ENCODE measurements around the gene LPAR3.
A peak's percentile ranks its signal among the peaks of the same experiment; 100 is the strongest.

The LPAR3 gene

DNA sequence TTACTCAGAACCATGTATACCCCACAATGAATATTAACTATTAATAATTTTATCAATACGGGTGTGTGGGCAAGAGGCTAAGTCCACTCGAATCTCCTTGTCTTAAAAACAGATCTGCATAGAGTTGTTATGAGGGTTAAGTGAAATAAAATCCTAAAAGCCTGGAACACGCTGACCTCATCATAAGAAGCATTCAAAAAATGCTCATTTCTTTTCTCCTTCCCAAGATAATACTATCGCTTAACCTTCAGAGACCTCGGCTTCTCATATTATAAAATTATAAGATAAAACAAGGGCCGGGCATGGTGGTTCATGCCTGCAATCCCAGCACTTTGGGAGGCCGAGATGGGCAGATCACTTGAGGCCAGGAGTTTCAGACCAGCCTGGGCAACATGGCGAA, 35.1 kb downstream of the LPAR3 start:
- DNase-seq (ENCODE audit: low read depth), result no peak

DNA sequence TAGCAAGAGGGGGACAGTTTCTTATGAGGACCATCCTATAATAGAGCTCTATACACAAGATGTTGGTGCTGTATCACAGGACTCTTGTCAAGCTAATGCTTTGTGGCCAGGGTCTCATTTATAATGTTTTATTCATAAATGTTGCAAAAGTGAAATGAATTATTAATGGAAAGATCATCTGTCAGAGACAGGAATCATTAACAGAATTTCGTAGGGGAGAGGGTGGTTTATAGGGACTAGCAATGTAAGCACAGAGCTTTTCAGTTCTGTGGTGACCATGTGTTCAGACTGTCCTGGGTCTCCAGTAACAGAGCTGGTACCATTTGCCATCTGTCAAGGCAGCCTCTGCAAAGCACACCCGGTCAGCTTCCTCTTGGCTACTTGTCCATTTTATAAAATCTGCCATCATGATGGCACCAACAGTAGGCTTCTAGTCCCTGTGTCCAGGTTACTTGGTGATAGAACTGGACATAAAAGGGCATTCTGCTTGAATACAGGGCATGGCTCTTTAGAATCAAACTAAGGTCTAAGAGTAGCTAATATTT, 36.2 kb downstream of the LPAR3 start:
- no peak for DNase-seq (ENCODE audit: low read depth)

DNA sequence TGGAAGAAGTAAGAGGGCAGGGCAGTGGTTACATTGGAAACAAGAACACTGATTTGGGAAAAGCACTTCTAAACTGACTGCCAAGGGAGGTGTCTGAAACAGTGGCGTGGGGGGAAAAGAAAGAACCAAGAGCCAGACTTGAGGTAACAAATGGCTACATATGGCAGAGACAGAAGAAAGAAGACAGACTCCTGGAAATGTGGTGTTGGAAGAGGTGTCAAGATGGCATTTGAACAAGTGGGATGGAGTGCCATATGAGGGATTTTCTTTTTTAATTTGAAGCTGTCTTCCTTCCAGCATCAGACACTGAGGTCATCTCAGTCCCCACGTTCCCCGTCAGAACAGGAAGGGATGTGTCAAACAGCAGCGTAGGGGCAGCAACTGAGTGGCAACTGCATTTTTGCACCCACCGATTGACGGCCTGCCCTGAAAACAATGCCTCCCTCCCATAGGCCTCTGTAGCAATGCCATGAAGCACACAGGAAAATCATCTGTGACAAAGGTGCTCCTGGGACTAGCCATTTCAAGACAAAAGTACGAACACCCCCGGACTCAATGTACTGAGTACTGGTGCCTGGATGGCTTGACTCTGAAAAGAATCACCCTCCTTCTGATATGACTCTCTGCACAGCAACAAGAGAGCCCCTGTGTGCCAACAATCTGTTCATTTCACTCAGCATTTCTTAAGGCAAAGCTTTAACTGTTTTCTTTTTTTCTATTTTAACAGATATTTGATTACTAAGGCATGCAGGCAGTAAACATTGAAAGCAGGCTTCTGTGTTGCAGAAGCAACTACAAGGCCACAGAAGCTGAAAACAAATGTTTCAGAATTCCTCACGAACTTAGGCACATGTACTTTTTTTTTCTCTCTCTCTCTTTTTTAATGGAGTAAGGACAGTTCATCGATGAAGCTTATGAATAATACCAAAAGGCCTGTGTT, 37.0 kb downstream of the LPAR3 start:
- DNase-seq (ENCODE audit: low read depth), result no peak

DNA sequence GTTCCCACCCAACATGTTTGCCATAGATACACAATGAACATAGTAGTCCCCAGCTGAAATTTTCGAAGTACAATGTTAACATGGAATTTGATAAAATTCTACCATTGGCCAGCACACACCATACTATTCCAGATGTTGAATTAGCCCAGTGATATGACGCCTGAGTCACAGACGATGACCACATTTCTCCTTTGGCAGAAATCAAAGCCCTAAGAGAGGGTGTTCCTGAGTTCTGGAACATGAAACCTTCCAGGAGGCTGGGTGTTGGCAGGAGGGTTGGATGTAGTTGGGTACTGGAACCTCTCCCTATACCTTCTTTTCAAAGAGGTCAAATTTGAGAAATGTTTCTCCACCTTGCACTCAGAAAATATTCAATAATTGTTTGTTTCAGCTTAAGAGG, 37.8 kb downstream of the LPAR3 start:
- DNase-seq (ENCODE audit: low read depth), result peak; percentile 39

DNA sequence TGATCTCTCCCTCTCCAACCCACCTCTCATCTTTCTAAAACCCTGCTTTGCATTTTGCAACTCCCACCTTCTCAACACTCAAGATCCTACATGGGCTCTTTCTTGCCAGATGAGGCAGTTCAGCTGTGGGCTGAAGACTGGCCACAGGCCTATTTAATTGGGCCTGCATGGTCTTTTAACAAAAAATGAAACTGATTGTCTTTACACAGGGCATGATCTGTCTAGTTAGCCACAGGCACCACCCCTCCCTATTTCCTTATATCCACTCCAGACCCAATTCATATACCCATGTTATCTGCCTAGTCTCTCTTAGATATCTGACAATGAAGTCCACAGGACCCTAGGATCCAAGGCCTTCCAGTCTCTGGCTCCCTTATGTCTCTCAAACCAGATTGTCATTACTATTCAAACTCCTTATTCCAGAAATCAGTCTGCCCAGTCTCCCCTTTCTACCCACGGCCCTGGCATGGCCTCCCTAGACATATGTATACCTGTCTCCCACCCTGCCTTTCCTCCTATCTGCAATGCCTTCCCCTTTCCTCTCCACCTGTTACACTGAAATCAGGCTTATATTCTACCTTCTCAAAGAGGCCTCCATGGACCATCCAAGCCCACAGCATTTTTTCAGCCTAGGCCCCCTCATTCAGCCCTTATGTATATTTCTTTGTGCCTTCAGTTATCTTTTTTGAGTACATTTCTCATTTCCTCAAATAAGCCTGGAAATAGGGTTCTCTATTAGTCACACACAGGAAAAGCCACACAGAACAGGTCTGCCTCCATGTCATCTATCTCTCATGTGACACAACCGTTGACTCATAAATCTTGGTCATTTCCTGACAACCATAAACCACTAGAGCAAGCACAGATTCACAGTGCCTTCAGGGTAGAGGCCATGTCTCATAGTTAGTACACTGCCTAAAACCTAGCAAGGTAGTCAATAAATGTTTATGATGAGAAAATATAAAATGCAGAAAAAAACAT, 39.0 kb downstream of the LPAR3 start:
- peak; percentile 68 for DNase-seq (ENCODE audit: low read depth)

DNA sequence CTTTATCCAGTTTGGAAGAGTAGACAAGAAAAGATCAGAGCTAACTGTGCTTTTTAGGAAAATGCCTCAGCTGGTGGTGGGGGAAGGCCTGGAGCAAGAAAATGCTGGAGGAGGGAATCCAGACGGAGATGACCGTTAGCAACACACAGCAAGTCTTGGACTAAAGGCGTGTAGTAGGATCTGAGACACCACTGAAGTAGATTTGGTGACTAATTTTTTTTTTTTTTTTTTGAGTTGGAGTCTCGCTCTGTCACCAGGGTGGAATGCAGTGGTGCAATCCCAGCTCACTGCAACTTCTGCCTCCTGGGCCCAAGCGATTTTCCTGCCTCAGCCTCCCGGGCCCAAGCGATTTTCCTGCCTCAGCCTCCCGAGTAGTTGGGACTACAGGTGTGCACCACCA, 41.2 kb downstream of the LPAR3 start:
- peak; percentile 86 for DNase-seq (ENCODE audit: low read depth)

DNA sequence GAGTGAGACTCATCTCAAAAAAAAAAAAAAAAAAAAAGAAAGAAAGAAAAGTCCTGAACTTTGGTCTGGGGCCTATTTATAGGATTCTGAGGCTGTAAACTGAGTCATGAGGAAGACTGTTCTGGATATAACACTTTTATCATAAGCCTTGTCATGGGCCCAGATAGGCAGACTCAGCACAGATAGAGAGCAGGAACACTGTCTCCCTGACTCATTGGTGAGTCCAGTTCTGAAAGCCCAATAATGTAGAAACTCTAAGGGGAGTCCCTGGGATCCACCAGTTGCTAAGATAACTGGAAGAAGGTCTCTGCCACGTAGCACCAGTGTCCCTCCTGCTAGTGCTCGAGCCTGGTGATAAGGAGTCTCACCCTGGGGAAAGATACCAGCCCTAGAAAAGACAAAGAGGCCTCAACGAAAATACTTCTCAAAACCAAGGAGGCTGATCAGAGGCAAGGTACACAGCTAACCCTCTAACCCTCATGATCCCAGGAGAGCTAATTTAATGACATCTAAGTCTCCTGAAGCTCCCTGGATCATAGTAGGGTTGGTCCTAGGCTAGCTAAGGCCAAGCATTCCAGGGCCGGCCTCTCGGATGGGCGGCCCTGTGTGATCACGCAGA, 43.5 kb downstream of the LPAR3 start:
- no peak for DNase-seq (ENCODE audit: low read depth)

DNA sequence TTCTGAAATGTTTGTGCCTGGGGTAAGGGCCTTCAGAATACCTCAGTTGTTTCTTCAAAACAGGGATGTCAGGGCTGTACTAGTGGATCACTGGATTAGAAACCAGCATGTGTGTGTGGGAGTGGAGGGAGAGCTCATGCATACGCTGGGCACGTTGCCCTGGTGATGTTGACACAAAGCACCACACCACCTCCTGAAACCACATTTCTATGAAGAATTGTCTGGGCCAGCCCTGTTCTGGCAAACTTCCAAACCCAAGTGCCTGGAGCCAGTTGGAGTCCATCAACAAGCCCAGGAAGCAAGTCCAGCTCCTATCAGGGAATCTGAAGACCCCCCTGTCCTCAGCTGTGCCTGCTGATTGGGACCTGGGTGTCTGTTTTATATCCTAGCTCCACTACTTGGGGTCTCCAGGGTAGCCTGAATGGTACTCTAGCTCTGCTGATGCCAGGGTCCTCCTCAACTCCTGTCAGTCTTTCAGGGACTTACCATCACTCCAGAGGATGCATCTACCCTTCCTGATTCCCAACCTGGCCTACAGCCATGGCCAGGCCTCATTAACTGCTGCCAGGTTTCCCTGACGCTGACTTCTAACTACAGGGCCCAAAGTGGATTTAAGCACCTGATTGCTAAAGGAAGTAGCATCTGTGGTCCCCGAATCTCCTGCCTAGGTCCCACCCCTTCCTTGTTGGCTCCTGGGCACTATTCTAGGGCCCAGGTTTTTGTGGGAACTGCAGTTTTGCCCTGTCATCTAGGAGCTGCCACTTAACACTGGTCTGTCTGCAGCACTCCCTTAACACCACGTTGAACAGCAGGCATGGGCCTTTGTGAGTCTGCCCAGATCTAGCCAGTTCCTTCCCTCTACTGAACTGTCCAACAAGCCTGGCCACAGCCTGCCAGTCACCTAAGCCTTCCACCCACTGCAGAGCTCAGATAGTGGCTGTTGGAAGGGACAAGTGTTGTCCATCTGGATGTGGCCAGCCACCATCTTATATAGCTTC, 45.5 kb downstream of the LPAR3 start:
- DNase-seq (ENCODE audit: low read depth), result peak; percentile 96

DNA sequence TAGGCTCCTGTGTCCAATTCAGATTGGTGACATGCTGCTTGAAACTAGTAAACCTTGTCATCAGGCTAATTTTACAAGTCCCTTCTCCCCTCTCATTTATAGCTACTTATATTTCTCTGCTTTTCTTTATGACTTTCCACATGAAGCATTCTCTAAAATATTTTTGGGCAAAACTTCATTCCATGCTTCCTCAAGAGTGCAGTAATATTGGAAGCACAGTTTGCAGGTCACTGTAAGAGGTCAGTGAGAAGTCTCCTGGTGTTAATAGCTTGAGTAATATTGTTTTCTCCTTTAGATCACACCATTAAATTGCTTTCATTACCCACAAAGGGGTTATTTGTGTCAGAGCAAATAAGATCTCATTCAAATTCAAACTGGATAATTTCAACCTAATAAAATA, 46.6 kb downstream of the LPAR3 start:
- no peak for DNase-seq (ENCODE audit: low read depth)

DNA sequence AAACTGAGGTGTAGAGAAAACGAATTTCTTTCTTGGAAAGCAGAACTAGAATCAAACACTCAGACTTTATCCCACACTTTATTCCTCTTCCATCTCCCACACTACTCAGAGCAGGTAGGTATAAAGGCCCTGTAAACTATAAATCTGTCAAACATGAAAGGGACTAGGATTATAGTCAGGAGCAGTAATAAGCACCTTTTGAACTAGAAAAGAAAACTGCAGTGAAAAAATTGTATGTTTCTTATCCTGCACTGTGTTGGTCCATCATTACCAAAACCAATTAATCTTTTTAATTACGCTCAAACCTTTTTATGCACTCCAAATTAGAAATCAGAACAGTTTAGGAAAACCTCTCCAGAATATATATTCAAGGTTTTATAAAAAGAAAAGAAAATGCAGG, 47.6 kb downstream of the LPAR3 start:
- DNase-seq (ENCODE audit: low read depth), result no peak

DNA sequence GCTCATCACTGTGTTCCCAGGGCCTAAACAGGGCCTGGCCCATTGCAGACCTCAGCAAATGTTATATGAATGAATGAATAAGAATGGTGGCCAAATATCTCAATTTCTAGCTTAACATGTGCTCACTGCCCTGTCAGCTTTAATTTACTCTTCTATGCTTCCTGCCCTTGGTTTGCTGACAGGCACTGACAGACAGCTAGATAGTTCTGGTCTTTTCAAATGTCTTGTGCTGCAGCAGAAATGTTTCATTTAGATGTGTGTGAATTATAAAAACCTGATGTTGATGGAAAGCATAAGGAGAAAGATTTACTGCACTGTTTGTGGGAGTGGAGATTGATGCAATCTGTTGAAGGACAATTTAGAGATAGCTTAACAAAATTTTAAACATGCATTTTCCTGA, 48.9 kb downstream of the LPAR3 start:
- DNase-seq (ENCODE audit: low read depth), result no peak

DNA sequence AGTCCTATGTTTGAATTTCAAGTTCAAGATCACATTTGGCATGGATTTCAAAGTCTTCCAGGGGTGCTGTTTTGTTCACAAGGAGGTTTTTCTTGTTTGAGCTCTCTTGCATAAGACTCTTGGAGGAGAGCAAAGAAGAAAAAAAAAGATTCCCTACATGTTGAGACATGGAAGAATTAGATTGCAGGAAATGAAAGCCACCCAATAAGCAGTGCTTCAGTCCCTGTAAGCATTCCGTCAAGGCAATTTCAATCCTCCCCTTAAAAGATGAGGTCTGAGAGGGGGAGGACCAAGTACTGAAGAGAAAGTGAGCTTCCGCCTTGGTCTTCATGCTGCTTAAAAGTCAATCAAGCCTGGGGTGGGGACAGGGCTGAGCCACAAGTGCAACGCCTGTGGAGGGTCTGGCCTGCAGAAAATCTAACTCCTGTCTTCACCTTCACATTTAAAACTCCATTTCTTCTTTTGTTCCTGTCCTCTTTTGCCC, 50.2 kb downstream of the LPAR3 start:
- DNase-seq (ENCODE audit: low read depth), result no peak

DNA sequence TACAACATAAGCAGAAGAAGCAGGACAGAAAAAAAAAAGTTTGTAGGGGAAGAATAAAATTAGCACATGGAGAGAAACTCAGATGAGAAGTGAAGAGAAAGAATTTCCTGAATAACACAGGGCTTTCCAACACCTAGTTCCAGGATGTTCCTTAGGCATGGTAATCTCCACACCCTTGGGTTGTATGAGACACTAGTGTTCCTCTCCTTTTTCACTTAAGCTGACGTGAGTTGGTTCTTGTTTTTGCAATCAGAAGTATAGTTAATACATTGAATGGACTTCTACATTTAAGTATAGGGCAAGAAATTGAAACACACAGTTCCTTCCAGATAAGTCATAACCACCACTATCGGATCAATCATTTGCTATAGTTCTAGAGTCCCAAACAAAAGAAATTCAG, 51.0 kb downstream of the LPAR3 start:
- no peak for DNase-seq (ENCODE audit: low read depth)

DNA sequence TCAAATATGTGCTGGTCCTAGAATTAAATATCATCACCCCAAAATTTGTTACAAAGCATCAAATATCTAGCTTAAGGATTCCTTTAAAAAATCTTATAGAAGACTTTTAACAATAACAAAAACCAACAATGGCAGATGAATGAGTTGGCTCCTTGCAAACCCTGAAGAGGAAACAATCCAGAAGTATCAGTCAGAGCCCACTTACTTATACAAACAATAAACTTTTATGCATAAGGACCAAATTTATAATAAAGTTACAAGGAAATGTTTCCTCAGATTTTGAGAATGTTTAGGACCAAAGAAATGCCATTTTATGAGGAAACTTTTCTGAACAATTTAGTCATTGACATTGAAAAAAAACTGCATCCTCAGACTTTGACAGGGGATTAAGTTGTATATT, 52.7 kb downstream of the LPAR3 start:
- no peak for DNase-seq (ENCODE audit: low read depth)

DNA sequence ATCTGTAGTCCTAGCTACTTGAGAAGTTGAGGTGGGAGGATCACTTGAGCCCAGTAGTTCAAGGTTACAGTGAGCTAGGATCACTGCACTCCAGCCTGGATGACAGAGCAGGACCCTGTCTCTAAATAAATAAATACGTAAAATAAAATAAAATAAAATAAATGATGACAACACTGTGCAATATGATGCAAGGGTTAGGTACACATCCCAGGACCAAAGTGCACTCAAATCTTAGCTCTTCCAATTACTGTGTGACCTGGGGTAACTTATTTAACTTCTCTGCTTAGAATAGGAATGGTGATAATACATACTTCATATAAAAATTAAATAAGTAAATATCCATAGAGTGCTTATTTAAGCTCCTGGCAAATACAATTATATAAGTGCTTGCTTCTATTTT, 53.5 kb downstream of the LPAR3 start:
- no peak for DNase-seq (ENCODE audit: low read depth)

DNA sequence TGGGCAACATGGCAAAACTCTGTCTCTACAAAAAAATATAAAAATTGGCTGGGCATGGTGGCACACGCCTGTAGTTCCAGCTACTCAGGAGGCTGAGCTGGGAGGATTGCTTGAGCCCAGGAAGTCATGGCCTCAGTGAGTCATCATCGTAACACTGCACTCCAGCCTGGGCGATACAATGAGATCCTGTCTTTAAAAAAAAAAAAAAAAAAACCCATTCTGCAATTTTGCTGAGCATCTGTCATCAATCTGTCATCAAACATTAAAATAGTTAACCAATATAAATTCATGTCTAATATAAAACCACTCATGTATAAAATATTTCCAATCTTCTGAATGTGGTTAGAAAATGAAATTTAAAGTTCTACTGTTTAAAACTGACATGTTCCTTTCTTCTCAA, 56.9 kb downstream of the LPAR3 start:
- peak; percentile 31 for DNase-seq (ENCODE audit: low read depth)

DNA sequence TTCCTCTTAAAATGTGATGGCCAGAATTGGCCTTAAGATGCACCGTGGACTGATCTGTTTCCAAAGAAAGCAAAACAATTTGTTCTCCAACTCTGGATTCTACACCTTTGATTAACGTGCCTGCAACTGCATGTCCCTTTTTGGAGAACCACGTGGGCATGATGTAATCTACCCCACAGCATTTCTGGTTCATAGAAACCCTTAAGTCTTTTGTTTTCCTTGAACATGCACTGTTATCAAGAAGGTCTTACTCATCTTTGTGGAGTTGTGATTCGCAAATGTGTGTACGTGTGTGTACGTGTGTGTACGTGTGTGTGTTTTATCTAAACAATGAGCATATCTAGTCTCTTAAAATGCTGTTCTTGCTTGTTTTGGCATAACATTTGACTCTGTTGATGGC, 57.8 kb downstream of the LPAR3 start:
- DNase-seq (ENCODE audit: low read depth), result no peak

DNA sequence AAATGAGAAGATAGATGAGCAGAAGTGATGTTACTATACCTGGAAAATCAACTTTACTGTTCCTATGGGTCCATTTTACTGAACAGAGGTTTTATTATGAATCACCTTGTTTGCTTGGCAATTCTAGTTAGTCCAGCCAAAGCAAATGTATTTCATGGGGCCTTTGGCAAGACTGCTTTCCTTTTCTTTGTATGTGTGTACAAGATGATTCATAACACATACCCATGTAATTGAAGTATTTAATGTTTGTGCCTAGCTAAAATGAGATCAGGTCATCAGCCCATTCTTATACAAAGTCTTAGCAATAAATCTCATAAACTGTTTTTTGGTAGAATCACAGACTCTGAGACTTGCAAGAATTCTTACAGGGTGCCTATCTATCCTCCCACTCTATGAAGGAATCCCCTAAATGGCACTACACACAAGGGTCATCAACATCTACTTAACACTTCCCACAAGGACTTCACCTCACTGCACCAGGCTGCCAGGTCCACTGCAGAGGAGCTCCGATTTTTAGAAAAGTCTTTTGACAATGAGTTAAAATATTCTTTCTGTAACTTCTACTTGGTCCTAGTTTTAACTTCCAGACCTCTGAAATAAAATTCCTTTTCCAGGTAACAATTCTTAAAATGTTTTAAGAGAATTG, 58.5 kb downstream of the LPAR3 start:
- DNase-seq (ENCODE audit: low read depth), result peak; percentile 77

DNA sequence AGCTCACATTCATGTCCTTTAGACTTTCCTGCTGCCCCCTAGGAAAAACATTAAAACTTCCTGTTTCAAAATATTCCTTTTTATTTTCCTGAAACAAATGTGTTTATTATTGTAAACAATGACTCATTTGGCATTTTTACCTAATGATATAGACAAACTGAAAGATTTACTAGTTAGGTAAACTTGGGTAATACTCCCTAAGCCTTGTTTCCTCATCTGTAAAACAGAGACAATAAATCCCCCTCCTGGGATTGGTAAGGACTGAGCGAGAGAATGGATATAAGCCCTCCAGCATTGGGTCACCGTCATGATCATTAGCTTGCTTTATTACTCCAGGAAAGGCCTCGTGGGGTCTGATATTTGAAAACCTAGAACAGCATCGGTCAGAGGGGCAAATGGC, 59.8 kb downstream of the LPAR3 start:
- DNase-seq (ENCODE audit: low read depth), result no peak

DNA sequence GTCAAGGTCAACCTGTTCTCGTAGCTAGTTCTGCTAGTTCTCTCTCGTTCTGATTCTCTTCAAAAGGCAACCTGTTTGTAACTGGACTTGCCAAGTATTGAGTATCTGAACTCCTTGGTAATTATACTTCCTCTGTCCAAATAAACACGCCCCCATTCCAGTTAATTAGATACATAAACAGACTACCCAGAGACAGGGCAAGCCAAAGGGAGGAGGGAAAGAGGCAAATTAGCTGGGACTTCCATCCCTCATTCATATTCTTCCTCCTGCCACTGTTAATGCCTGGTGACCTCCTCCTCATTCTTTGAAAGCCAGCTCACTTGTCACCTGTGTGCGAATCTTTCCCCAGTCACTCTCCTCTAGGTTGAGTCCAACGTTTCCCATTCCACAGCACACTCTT, 62.9 kb downstream of the LPAR3 start:
- DNase-seq (ENCODE audit: low read depth), result no peak

Data from stromal cell of bone marrow (primary cell).